Testis (tissue), 3 donors: ENCODE measurements around the gene GPR21. TPM values are rescaled to one million over a fixed set of nuclear protein-coding genes. Genes with fewer than 3 reads are reported as not detected.

ENCODE experiments used
- DNase-seq: peaks from one replicate; pipeline ENCODE4 v3.0.0-alpha.2; 2019
- H3K27ac ChIP-seq, 2 donors: fragments of 200-600 bp; sonication (generic); one replicate each; pipeline ENCODE4 v1.5.1; 2019
- H3K27me3 ChIP-seq: fragments of 200-600 bp; sonication (generic); one replicate; pipeline ENCODE4 v1.5.1; 2019
- H3K36me3 ChIP-seq: fragments of 200-600 bp; sonication (generic); one replicate; pipeline ENCODE4 v1.5.1; 2017; ENCODE audit warnings: low read depth; ENCODE audit errors: missing control alignments
- H3K4me1 ChIP-seq: fragments of 200-600 bp; sonication (generic); one replicate; pipeline ENCODE4 v1.5.1; 2019
- H3K4me3 ChIP-seq, 2 donors: fragments of 200-600 bp; sonication (generic); one replicate each; pipeline ENCODE4 v1.5.1; 2017 to 2019
- H3K9me3 ChIP-seq: fragments of 200-600 bp; sonication (generic); one replicate; pipeline ENCODE4 v1.5.1; 2017
- POLR2A ChIP-seq: fragments of 450-650 bp; IDR thresholded peaks from one replicate; pipeline ENCODE4 v1.6.1; 2017; ENCODE audit warnings: antibody characterized with exemption, mild to moderate bottlenecking, moderate library complexity
- WGBS, 2 donors: methylation state at CpG; one replicate each; pipeline ENCODE4 v1.1.5; 2018; 5-methylcytosine and 5-hydroxymethylcytosine counted together
- intact Hi-C: fragments of 100-400 bp; cut with DNase I; formaldehyde crosslinking; loops from one replicate; pipeline ENCODE4 v1.15.1; 2023; ENCODE audit warnings: low total_unique reads
- polyA plus RNA-seq: library from polyadenylated mRNA; stranded (reverse); fragments of 350-450 nt; fragmentation: Illumina TruSeq; extraction: RNeasy Lipid Tissue Mini Kit (QIAGEN cat#74804); gene quantifications from one replicate; pipeline ENCODE4 v1.2.3, GENCODE V29; 2014; ENCODE audit warnings: low read depth, low replicate concordance; ENCODE audit not compliant: insufficient read depth
- total RNA-seq, 2 donors: library from RNA; depleted of rRNA; stranded (reverse); fragments of >200 nt; gene quantifications; one replicate each; pipeline ENCODE4 v1.2.3, GENCODE V29; 2016
- TF ChIP-seq, protein P1 (sequence below), 3 experiments: fragments of 450-650 bp in 2 of 3; fragments of 200-600 bp in 1 of 3; sonication (generic) in 1 of 3; IDR thresholded peaks; one replicate each; pipeline ENCODE4 v1.5.1; 2016 to 2019; ENCODE audit warnings: antibody characterized with exemption in 3 of 3, mild to moderate bottlenecking in 2 of 3, moderate library complexity in 1 of 3

The GPR21 gene
- total and polyA plus RNA-seq, 3 donors from 2014 or later: 3.5 to 6.7 TPM; not detected in 1

DNA sequence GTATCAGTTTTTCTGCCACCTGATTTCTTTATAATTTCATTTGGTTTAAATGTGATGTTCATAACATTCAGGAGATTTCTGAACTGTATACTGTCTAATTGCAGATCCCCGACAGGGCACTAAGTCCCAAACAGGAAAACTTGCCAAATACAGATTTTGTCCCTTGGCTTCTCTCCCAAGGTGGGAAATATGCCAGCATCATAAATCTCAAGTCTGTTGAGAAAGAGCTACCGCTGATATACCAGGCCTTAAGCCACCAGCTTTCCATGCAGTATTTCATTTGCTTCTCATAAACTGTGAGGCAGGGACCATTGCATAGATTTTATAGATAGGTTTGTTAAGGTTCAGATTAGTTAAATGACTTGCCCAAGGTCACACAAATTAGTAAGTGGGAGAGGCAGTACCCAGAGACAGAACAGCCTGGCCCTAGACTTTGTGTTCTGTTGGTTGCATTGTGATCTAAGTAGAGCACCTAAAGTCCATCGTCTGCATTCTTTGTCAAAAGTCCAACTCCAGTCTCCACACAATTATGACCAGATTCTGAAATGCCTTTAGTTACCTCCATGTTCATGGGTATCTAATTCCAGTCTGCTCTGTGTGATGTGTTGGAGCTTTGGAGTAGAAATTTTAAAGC, 16.2 kb downstream of the GPR21 start:
- TF ChIP-seq, protein P1, sequence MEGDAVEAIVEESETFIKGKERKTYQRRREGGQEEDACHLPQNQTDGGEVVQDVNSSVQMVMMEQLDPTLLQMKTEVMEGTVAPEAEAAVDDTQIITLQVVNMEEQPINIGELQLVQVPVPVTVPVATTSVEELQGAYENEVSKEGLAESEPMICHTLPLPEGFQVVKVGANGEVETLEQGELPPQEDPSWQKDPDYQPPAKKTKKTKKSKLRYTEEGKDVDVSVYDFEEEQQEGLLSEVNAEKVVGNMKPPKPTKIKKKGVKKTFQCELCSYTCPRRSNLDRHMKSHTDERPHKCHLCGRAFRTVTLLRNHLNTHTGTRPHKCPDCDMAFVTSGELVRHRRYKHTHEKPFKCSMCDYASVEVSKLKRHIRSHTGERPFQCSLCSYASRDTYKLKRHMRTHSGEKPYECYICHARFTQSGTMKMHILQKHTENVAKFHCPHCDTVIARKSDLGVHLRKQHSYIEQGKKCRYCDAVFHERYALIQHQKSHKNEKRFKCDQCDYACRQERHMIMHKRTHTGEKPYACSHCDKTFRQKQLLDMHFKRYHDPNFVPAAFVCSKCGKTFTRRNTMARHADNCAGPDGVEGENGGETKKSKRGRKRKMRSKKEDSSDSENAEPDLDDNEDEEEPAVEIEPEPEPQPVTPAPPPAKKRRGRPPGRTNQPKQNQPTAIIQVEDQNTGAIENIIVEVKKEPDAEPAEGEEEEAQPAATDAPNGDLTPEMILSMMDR (IDR thresholded peaks at IDR 0.05): no peak
- TF ChIP-seq POLR2A: no peak
- peak overlapping the region; percentile 22 to 27 for H3K27ac ChIP-seq
- no peak for DNase-seq

DNA sequence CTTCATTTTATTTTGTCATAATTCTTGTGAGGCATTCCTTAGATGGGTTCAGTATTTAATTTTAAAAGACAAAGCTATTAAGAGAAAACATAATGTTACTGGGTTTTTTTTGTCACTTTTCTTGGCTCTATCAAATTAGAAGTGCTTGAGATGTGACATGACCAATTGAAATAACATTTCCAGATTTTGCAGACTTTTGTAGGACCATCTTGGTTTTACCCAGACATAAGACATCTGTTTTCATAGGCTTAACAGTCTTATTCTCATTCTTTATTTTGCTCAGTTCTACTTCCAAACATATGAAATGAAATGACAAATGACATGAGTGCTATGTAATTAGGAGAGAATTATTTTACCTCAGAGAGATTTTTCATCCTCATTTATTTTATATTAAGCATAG, 19.6 kb downstream of the GPR21 start:
- Histone ChIP-seq H3K9me3 (no peaks in the 10 kb centered on the region), H3K36me3 (no peaks in the 10 kb centered on the region), H3K4me1 (peaks cover 22% of the 10 kb centered on the region), H3K27me3 (no peaks in the 10 kb centered on the region), H3K27ac (peak overlapping the region in 1 of 2 donors; percentile 12), H3K4me3 (no peak overlapping the region)
- intact Hi-C loops: no loop called here
- no peak for DNase-seq
- no peak for TF ChIP-seq POLR2A
- TF ChIP-seq, protein P1 (IDR thresholded peaks at IDR 0.05): no peak

More for the DNA sequence above, 16.2 kb downstream of the GPR21 start:
- Histone ChIP-seq H3K4me3 (no peak overlapping the region), H3K9me3 (no peaks in the 10 kb centered on the region), H3K36me3 (no peaks in the 10 kb centered on the region), H3K27me3 (no peaks in the 10 kb centered on the region), H3K4me1 (peaks cover 22% of the 10 kb centered on the region)
- WGBS, 2 donors: 22 to 47% methylated on average over 3 of the region's 3 CpGs
- intact Hi-C loops: no loop called here

DNA sequence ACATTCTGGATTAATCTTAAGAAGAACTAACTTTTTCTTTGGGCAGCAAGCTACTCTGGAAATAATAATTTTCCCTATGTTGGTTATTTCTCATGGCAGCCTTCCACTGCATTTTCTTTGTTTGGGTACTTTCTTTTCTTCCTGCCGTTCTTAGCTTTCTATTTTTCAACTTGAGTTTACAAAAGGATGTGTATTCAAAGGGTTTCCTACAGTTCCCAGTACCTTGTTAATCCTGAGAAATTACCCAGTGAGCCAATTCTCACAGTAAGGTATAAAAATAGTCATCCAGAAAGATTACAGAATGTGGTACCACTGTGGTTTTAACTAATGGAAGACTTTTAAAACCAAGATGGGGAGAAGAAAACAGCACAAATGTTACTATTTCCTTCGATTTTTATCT, 20.2 kb downstream of the GPR21 start:
- TF ChIP-seq, protein P1 (IDR thresholded peaks at IDR 0.05): no peak
- TF ChIP-seq POLR2A: no peak
- intact Hi-C loops: no loop called here

DNA sequence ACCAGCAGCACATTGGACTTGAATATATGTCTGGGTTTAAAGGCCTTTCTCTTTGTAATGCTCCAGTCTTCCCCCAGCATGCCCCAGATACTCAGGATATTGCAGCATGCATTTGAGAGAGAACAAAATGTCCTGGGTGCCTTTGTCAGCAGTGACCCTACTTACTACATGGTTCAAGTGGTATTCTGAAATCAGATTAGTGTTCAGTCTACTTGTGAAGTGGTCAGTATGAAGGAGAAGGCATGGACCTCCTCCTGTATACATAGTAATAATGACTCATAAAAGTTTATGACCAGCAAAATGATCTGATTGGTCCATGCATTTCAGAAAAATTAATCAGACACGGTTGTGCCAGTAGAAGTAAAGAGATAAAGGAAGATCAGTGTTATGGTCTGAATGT, 25.4 kb downstream of the GPR21 start:
- DNase-seq: no peak
- H3K4me1 ChIP-seq: no peaks in the 10 kb centered on the region
- no peaks in the 10 kb centered on the region for H3K36me3 ChIP-seq
- no peak overlapping the region for H3K27ac ChIP-seq
- 92 to 95% methylated on average over 1 of the region's 1 CpG for WGBS, 2 donors
- TF ChIP-seq, protein P1 (IDR thresholded peaks at IDR 0.05): no peak
- no peak for TF ChIP-seq POLR2A
- H3K4me3 ChIP-seq: no peak overlapping the region
- no peaks in the 10 kb centered on the region for H3K9me3 ChIP-seq
- intact Hi-C loops: no loop called here
- H3K27me3 ChIP-seq: no peaks in the 10 kb centered on the region

More for the DNA sequence above, 20.2 kb downstream of the GPR21 start:
- peak overlapping the region in 1 of 2 donors; percentile 12 for H3K27ac ChIP-seq
- H3K4me1 ChIP-seq: peaks cover 20% of the 10 kb centered on the region
- no peaks in the 10 kb centered on the region for H3K9me3 ChIP-seq
- no peaks in the 10 kb centered on the region for H3K27me3 ChIP-seq
- H3K4me3 ChIP-seq: no peak overlapping the region
- DNase-seq: no peak
- 32% methylated on average over 2 of the region's 2 CpGs for WGBS, 2 donors
- no peaks in the 10 kb centered on the region for H3K36me3 ChIP-seq
